Spleen (tissue), 7 donors: ENCODE measurements around the gene SRCAP.

Source experiments
- CTCF ChIP-seq, 11 experiments: fragments of 200-600 bp in 7 of 11; fragments of 450-650 bp in 4 of 11; sonication (generic) in 4 of 11; IDR thresholded peaks in 8 of 11; conservative IDR thresholded peaks in 3 of 11; 1 replicate in 7 of 11; 2 replicates in 4 of 11; pipeline versions ENCODE4 v1.4.0 to v1.8.0; 2016 to 2021; ENCODE audit warnings: antibody characterized with exemption in 11 of 11, inconsistent platforms in 4 of 11, mild to moderate bottlenecking in 1 of 11
- POLR2A ChIP-seq, 3 donors: fragments of 450-650 bp; IDR thresholded peaks; one replicate each; pipeline ENCODE4 v1.5.1; 2017; ENCODE audit warnings: antibody characterized with exemption in 3 of 3, mild to moderate bottlenecking in 1 of 3
- donor health status: DM: no; HTN: no; CAD: no; lungs with moderate emphysema.
- donor health status: DM: no; HTN: no; CAD: no.
- donor health status: DM: no; HTN: no; CAD: no.

GRCh38 chr16:30760577-30761426, 61.8 kb downstream of the SRCAP start:
- TF ChIP-seq CTCF (IDR thresholded peaks at IDR 0.05 in 8 of 11, conservative IDR thresholded peaks at IDR 0.05 in 3 of 11) (no peak), POLR2A (IDR thresholded peaks at IDR 0.05) (no peak)
